ENCODE results near the gene STK38. TPM values are rescaled to one million over a fixed set of nuclear protein-coding genes. Genes with fewer than 3 reads are reported as not detected.

STK38 gene
- total and polyA plus RNA-seq, 2 of the 8 experiments (the other 6 are each of a cell fraction or from before 2014, with no cell fraction given), result 8.1 to 19.8 TPM

DNA sequence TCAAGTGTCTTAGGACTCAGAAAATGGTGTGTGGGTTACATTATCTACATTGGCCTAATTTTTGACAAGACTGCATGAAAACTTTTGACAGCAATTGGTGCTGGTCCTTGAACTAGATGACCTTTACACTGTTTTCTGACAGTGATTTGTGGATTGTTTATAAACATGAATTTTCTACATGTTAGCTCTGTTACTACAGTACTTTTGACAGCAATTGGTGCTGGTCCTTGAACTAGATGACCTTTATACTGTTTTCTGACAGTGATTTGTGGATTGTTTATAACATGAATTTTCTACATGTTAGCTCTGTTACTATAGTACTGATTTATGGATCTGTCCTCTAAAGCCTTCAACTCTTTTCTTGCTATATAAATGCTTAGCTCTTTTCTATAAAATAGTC, 87.8 kb downstream of the STK38 start:
- no peak overlapping the region for H3K14ac ChIP-seq (ENCODE audit: insufficient read length)
- no peak overlapping the region for H4K91ac ChIP-seq (replicated peaks; ENCODE audit: insufficient read length, low read length)
- H3K4me1 ChIP-seq (replicated peaks in 1 of 4; ENCODE audit: control insufficient read depth in 3 of 4, insufficient read depth in 4 of 4, low read length in 3 of 4), result peaks cover 0 to 5% (median 0%) of the 10 kb centered on the region in 4 experiments; a peak in 1 of 7 replicates
- no peaks in the 10 kb centered on the region for H3K36me3 ChIP-seq (ENCODE audit: control insufficient read depth in 2 of 4, insufficient read depth in 4 of 4, low read length in 3 of 4)
- H3K79me1 ChIP-seq (ENCODE audit: low read depth, low read length), result no peaks in the 10 kb centered on the region
- no peak overlapping the region for H2BK120ac ChIP-seq (replicated peaks; ENCODE audit: low read depth, low read length)
- no peak overlapping the region for H2BK5ac ChIP-seq (ENCODE audit: low read depth, low read length)
- H2AK5ac ChIP-seq (ENCODE audit: low read depth, low read length), result no peak overlapping the region
- no peak overlapping the region for H2BK20ac ChIP-seq (ENCODE audit: low read length)
- ChIA-PET CTCF (ENCODE audit: partially characterized antibody) (interaction anchor here (1.0 to 1.6 kb wide), 3 partner anchors 9 to 13 kb away, joined by 3 to 4 read pairs (median 4); no protein-coding TSS in a partner anchor), POLR2A (ENCODE audit: partially characterized antibody) (interaction anchor here (0.8 to 1.0 kb wide), 2 partner anchors 10 to 29 kb away, joined by 3 to 4 read pairs; no protein-coding TSS in a partner anchor)
- no peak overlapping the region for H2BK12ac ChIP-seq (ENCODE audit: low read depth, low read length)
- H3K27me3 ChIP-seq (replicated peaks in 1 of 4; ENCODE audit: control insufficient read depth in 3 of 4, extremely low read depth in 1 of 4, insufficient read depth in 3 of 4, low read length in 3 of 4), result no peaks in the 10 kb centered on the region
- H4K8ac ChIP-seq (ENCODE audit: extremely low read depth, insufficient read depth, low read length), result no peak overlapping the region
- no peak overlapping the region for H3K27ac ChIP-seq (ENCODE audit: low read depth, low read length)
- H2AFZ ChIP-seq (ENCODE audit: low read length), result no peak overlapping the region
- no peak overlapping the region for H3K4ac ChIP-seq (replicated peaks; ENCODE audit: insufficient read length, low read depth, low read length)
- no peaks in the 10 kb centered on the region for H3K23me2 ChIP-seq (ENCODE audit: low read depth, low read length)
- no peak for FAIRE-seq
- H3K9ac ChIP-seq (replicated peaks in 1 of 4; ENCODE audit: extremely low read depth in 1 of 4, low read depth in 3 of 4, low read length in 3 of 4), result no peak overlapping the region
- no peak for DNase-seq (ENCODE audit: low read depth in 1 of 2, low spot score in 2 of 2)
- no peak overlapping the region for H3K56ac ChIP-seq (replicated peaks; ENCODE audit: insufficient read length, low read depth, low read length)
- H3K9me3 ChIP-seq (ENCODE audit: insufficient read depth in 2 of 2, low read depth in 1 of 2, low read length in 1 of 2), result no peaks in the 10 kb centered on the region
- no peak overlapping the region for H3K4me3 ChIP-seq (ENCODE audit: extremely low read depth in 1 of 4, insufficient read depth in 2 of 4, low read depth in 3 of 4, low read length in 4 of 4)
- no peak overlapping the region for H4K5ac ChIP-seq (ENCODE audit: insufficient read length, low read depth, low read length)
- H3K18ac ChIP-seq (ENCODE audit: extremely low read depth, low read length), result no peak overlapping the region
- no peak overlapping the region for H3K4me2 ChIP-seq (ENCODE audit: insufficient read depth in 1 of 2, low read depth in 2 of 2, low read length in 2 of 2)
- no peaks in the 10 kb centered on the region for H4K20me1 ChIP-seq (replicated peaks in 1 of 2; ENCODE audit: control insufficient read depth in 1 of 2, insufficient read depth in 2 of 2, low read length in 2 of 2)
- H3K23ac ChIP-seq (ENCODE audit: insufficient read length), result no peak overlapping the region
- no peak overlapping the region for H2BK15ac ChIP-seq (ENCODE audit: low read length)
- peaks cover 0 to 78% of the 10 kb centered on the region in 2 experiments for H3K79me2 ChIP-seq (ENCODE audit: control insufficient read depth in 1 of 2, insufficient read depth in 2 of 2, low read length in 2 of 2)
- TF ChIP-seq CEBPB (IDR thresholded peaks at IDR 0.05; ENCODE audit: low read depth, low read length), result no peak

All from H1 (cell line).